Suprapubic skin (tissue), 3 donors: ENCODE data around the gene RNPEPL1.

Experiments used
- CTCF ChIP-seq, 2 donors: fragments of 200-600 bp in 1 of 2; fragments of 450-650 bp in 1 of 2; sonication (generic) in 1 of 2; IDR thresholded peaks; one replicate each; pipeline ENCODE4 v1.5.1; 2016 to 2019; ENCODE audit warnings: antibody characterized with exemption in 2 of 2, mild to moderate bottlenecking in 1 of 2, moderate library complexity in 1 of 2
- EP300 ChIP-seq: sonication (generic); formaldehyde crosslinking; IDR thresholded peaks from one replicate; pipeline ENCODE4 v1.6.1; 2017; ENCODE audit warnings: antibody characterized with exemption

GRCh38 chr2:240527153-240527750 lies 41.0 kb upstream of the RNPEPL1 start:
- TF ChIP-seq CTCF (IDR thresholded peaks at IDR 0.05): no peak
- TF ChIP-seq EP300: no peak
